ENCODE data around the gene RANBP1. TPM values are rescaled to one million over a fixed set of nuclear protein-coding genes. Genes with fewer than 3 reads are reported as not detected.

Gene RANBP1
- total and polyA plus RNA-seq, 9 of the 15 experiments (the other 6 are each of a cell fraction or from before 2014, with no cell fraction given), result 162 to 2,891 (median 1,289) TPM

DNA sequence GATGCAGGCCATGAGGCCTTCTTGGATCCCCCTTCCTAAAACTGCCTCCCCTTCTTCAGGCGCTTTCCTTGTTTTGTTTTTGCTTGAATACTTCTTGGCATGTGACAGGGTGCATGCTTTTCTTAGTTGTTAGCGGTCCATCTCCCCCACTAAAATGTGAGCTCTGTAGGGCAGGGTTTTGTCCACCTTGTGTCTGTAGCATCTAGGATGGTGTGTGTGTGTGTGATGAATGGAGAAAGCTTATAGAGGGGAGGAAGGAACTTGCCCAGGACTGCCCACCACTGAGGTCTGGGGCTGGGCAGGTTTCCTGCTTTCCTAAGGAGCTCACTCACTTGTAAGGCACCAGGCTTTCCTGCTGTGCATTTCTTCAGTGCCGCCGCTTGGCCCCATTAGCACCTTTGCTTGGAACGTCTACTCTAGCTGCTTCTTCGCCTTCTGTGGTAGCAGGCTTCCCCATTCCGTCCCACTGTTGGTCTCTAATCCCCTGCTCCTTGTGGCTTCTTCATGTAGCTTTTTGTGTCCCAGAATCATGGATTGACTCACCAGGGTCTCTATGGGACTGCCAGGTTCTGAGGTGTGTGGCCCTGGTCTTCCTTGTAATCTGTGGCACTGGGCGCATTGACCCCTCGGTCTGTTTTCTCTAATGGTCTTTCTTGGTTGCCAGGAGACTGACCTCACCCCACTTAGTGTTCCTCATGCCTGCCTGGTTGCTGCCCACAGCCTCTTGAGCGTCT lies 32.6 kb upstream of the RANBP1 start:
- Histone ChIP-seq H3K4me2 (ENCODE audit: insufficient read depth, low read length) (peak overlapping the region; percentile 76), H3K27ac (ENCODE audit: extremely low read depth, low read depth, low read length) (peak overlapping the region; percentile 38), H3K4me3 (peak overlapping the region; percentile 1; the same call in 1 of the 2 replicates), H2AFZ (ENCODE audit: low read depth, low read length) (no peak overlapping the region), H3K4me1 (replicated peaks in 1 of 2; ENCODE audit: control insufficient read depth in 2 of 2, insufficient read depth in 2 of 2, low read length in 2 of 2) (peaks cover 45 to 71% of the 10 kb centered on the region in 2 experiments), H3K9ac (ENCODE audit: insufficient read depth in 1 of 2, low read depth in 2 of 2, low read length in 2 of 2) (peak overlapping the region; percentile 39 to 89), H3K9me1 (ENCODE audit: control insufficient read depth, insufficient read depth, low read length) (peaks cover 16% of the 10 kb centered on the region), H3K79me2 (ENCODE audit: control insufficient read depth, insufficient read depth, low read length) (peaks cover 84% of the 10 kb centered on the region), H3K36me3 (ENCODE audit: control insufficient read depth, insufficient read depth, low read length) (peaks cover 68% of the 10 kb centered on the region), H3K9me3 (replicated peaks; ENCODE audit: control insufficient read depth, insufficient read depth, low read depth, low read length) (no peaks in the 10 kb centered on the region), H4K20me1 (replicated peaks; ENCODE audit: control insufficient read depth, insufficient read depth, low read length) (peaks cover 33% of the 10 kb centered on the region), H3K27me3 (ENCODE audit: control insufficient read depth in 2 of 2, insufficient read depth in 2 of 2, low read length in 2 of 2) (no peaks in the 10 kb centered on the region)
- ChIA-PET CTCF (ENCODE audit: low intra/inter-chr PET ratio) (interaction anchor here (2.8 kb wide), 1 partner anchor 113 kb away, joined by 19 read pairs; no protein-coding TSS in a partner anchor), POLR2A (interaction anchor here (0.6 to 10.4 kb wide), 27 partner anchors 8 to 327 kb away, joined by 3 to 145 read pairs (median 4); partner anchors contain the start of genes COMT, RANBP1, TANGO2 and TRMT2A)
- no TSS peak for BruUV-seq (replicated peaks)
- FAIRE-seq (no peak), ATAC-seq (no peak), DNase-seq (ENCODE audit: extremely low read depth in 1 of 4, low spot score in 3 of 4) (peak in 1 of 4 experiments; percentile 47)
- in situ Hi-C loops (cut with MboI), result no loop called here
- intact Hi-C loops (cut with micrococcal nuclease), result no loop called here
- 73% methylated on average over 10 of the region's 10 CpGs for WGBS (ENCODE audit: insufficient coverage, low coverage, missing lambda C conversion rate)
- TF ChIP-seq, protein P1, sequence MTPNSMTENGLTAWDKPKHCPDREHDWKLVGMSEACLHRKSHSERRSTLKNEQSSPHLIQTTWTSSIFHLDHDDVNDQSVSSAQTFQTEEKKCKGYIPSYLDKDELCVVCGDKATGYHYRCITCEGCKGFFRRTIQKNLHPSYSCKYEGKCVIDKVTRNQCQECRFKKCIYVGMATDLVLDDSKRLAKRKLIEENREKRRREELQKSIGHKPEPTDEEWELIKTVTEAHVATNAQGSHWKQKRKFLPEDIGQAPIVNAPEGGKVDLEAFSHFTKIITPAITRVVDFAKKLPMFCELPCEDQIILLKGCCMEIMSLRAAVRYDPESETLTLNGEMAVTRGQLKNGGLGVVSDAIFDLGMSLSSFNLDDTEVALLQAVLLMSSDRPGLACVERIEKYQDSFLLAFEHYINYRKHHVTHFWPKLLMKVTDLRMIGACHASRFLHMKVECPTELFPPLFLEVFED (CRISPR knock-in tag; conservative IDR thresholded peaks at IDR 0.05), result 0 out of 2 replicates have a peak, but pooled peaks have one; percentile 47
- TF ChIP-seq FOXK1 (CRISPR knock-in tag; IDR thresholded peaks at IDR 0.05; ENCODE audit: borderline replicate concordance), result no peak
- TF ChIP-seq SPI1 (IDR thresholded peaks at IDR 0.05; ENCODE audit: borderline replicate concordance, low read depth, low read length), result peak; percentile 60; the same call in 1 of the 2 replicates
- TF ChIP-seq CBX1 (IDR thresholded peaks at IDR 0.05; ENCODE audit: low read depth), result no peak
- no peak for TF ChIP-seq IFI16 (CRISPR knock-in tag; IDR thresholded peaks at IDR 0.05)
- no peak for TF ChIP-seq MTA2 (IDR thresholded peaks at IDR 0.05; ENCODE audit: low read depth)
- no peak for TF ChIP-seq SMAD3 (CRISPR knock-in tag; conservative IDR thresholded peaks at IDR 0.05)
- TF ChIP-seq CCAR2 (IDR thresholded peaks at IDR 0.05; ENCODE audit: low read depth, low read length), result 0 out of 2 replicates have a peak, but pooled peaks have one; percentile 63
- TF ChIP-seq, protein P2, sequence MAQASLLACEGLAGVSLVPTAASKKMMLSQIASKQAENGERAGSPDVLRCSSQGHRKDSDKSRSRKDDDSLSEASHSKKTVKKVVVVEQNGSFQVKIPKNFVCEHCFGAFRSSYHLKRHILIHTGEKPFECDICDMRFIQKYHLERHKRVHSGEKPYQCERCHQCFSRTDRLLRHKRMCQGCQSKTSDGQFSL (CRISPR knock-in tag; IDR thresholded peaks at IDR 0.05), result no peak
- TF ChIP-seq, protein P2 (tag; IDR thresholded peaks at IDR 0.05), result no peak
- no peak for TF ChIP-seq MCM5 (IDR thresholded peaks at IDR 0.05; ENCODE audit: low read depth)
- no peak for TF ChIP-seq NUFIP1 (IDR thresholded peaks at IDR 0.05; ENCODE audit: partially characterized antibody)
- TF ChIP-seq ATF7 (IDR thresholded peaks at IDR 0.05), result no peak
- no peak for TF ChIP-seq ID3 (CRISPR knock-in tag; IDR thresholded peaks at IDR 0.05)
- TF ChIP-seq ID3 (tag; IDR thresholded peaks at IDR 0.05), result no peak
- TF ChIP-seq ZSCAN32 (CRISPR knock-in tag; IDR thresholded peaks at IDR 0.05), result no peak
- TF ChIP-seq XRCC4 (IDR thresholded peaks at IDR 0.05; ENCODE audit: extremely low read depth, insufficient read depth, insufficient read length), result no peak
- TF ChIP-seq POLR2B (IDR thresholded peaks at IDR 0.05; ENCODE audit: low read depth, partially characterized antibody), result no peak
- TF ChIP-seq FOXO4 (CRISPR knock-in tag; IDR thresholded peaks at IDR 0.05), result no peak
- no peak for TF ChIP-seq CBX5 (IDR thresholded peaks at IDR 0.05; ENCODE audit: borderline replicate concordance, low read depth)

Measured in K562 (cell line).